ENCODE results near the gene CERS1.

The CERS1 gene

DNA sequence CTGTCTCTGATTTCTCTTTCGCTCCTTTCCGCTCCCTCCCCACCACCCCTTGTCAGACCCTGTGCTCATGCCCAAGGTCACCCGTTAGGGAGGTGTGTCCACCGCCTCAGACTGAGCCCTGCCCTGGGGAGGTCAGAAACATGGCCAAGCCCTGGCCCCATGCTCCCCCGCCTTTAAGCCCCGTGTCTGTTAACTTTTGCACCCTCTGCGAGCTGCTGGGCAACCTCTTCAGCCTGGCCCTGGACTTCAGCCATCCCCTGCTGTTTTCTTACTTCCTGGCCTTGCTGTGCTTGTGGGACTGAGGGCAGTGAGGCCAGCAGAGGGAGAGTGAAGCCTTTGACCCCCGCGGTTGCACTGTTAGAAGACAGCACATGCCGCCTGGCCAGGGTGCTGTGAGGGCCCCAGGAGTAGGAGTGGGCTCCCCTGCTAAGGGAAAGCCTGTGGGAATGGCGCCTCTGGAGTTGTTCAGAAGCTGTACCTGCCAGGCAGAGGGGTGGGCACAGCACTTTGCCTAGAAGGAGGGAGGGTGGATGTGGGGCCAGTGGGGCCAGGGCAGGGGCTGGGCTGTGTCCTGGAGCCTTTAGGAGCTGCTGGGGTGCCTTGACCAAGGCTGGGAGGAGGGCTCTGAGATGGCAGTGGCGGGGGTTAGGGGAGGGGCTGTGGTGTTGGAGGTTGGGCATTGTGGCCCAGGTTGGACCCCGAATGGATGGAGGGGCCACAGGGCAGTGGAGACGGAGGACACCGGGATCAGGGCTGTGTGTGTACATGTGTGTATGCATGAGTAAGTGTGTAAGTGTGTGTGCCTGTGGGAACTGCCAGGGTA lies 56.3 kb downstream of the CERS1 start:
- no peak for DNase-seq (ENCODE audit: low spot score)

DNA sequence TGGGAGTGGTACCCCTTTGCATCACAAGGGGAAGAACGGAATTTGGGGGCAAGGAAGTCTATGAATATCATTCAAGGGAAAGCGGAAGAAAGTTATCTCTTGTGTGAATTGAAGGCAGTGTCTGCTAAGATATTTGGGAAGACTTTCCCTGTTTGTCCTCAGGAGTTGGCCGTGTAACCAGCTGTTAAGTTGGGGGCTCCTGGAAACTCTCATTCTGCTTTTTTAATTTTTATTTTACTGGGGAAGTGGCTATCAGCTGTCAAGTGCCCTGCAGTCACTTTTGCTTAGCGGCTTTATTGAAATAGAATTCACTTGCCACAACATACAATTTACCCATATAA lies 61.3 kb downstream of the CERS1 start:
- no peak for DNase-seq (ENCODE audit: low spot score)

DNA sequence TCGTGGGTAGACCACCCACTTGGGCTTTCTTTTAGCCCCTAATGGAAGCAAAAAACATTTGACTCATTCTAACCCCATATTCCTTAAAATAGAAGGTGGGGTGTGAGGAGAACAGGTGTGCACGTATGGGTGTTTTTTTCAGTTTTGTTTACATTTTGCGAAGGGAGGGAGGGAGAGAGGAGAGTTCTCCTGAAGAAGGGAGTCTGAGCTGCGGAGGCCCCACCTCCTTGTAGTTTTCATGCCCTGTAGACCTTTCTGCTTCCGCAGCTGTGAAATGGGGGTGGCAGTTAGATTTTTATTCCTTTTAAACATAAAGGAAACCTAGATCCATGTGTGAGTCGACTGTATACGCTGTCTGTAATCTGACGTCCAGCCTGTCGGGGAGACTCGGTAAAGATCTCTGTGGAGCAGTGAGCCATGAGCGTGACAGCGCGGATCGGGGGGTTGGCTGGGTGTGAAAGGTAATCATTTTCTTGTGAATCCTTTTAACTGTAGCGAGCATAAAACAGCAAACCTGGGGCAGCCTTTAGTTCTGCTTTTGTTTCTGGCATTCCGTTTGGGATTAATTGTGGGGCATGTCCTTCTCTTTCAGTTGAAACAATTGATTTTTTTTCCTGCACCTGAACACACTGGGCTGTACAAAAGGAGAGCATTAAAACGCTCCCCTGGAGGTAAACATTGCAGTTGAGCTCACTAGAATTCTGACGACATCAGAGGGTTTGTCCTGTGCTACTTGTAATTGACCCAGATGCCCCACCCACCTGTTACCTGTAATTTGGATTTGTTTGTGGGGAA lies 61.9 kb downstream of the CERS1 start:
- no peak for DNase-seq (ENCODE audit: low spot score)

DNA sequence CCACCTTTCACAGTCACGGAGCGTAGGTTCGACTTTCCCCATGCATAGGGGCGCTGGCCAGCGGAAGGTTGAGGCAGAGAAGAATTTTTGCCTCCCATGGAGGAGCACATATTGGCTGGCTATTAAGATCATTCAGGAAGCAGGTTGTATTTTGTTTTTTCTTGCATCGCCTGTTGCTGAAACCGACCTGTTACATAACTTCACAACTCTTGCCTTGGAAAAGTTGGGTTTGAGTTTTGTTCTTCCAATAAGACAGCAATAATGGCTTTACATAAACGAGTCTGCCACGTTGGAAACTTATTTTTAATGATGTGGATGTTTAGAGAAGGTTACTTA lies 62.8 kb downstream of the CERS1 start:
- no peak for DNase-seq (ENCODE audit: low spot score)

DNA sequence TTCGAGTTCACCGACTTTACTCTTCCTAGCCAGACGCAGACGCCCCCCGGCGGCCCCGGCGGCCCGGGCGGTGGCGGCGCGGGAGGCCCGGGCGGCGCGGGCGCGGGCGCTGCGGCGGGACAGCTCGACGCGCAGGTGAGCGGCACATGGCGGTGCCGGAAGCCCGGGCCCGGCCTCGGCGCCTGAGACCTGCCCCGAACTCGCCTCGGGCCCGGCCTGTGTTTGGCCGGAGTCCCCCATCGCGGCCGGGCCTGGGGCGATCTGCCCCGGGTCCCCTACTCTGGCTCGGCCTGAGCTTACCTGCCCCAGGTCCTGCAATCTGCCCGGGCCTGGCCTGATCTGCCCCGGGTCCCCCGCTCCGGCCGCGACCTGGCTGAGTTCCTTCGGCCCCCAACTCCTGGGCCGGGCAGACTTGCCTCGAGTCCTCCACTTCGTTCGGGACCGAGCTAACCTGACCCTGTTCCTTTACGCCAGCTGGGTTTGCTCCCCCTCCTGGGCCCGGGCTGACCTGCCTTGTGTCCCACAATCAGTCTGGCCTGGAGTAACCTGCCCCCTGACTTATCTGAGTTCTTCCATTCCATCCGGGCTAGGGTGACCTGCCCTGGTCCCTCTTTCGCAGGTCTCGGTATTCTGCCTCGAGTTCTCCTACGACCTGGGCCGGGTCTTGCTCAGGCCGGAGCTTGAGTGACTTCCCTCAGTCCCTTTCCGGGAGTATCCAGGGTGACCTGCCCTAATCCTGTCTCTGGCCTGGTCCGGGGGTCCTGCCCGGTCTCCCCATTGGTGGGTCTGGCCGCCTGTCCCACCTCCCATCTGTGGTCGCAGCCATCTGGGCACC lies 63.4 kb downstream of the CERS1 start:
- no peak for DNase-seq (ENCODE audit: low spot score)

DNA sequence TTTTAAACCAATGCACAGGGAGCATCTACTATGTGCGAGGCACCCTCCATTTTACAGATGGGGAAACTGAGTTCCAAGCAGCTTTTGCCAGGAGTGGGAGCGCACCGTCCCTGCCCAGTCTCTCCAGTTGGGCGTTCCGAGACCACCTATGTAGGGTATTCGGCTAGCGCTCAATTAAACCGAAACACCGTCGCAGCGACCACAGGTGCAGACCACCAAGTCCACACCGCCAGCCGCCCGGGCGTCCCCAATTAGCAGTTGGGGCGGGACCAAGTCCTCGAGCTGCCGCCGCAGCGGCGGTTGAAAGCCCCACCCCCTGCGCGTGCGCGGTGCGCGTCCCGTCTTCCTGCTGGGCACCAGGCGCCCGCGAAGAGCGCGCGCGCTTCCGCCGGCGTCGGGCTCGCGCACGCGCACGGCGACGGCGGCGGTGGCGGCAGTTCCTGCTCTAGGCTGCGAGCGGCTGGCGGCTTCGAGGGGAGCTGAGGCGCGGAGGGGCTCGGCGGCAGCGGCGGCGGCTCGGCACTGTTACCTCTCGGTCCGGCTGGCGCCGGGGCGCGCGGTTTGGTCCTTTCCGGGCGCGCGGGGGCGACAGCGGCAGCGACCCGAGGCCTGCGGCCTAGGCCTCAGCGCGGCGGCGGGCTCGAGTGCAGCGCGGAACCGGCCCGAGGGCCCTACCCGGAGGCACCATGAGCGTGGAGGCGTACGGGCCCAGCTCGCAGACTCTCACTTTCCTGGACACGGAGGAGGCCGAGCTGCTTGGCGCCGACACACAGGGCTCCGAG lies 64.2 kb downstream of the CERS1 start, which contains the start of gene UPF1:
TSS of gene UPF1 (plus strand) at position 436 of the 782 bp plus-strand sequence. CDS start at position 687, 251 bp downstream.
- peak; percentile 96 for DNase-seq (ENCODE audit: low spot score)

DNA sequence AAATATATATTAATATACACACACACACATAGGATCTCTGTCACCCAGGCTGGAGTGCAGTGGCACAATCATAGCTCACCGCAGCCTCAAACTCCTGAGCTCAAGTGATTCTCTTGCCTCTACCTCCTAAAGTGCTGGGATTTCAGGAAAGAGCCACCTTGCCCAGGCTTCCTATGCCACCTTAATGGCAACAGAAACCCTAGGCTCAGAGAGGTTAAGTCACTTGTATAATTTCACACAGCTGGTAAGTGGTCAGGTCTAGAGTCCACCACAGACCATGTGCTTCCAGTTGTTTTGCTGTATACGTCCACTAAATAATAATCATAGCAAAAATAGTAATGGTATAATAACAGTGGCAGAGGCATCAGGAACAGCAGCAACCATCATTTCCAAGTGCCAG lies 65.5 kb downstream of the CERS1 start:
- no peak for DNase-seq (ENCODE audit: low spot score)

DNA sequence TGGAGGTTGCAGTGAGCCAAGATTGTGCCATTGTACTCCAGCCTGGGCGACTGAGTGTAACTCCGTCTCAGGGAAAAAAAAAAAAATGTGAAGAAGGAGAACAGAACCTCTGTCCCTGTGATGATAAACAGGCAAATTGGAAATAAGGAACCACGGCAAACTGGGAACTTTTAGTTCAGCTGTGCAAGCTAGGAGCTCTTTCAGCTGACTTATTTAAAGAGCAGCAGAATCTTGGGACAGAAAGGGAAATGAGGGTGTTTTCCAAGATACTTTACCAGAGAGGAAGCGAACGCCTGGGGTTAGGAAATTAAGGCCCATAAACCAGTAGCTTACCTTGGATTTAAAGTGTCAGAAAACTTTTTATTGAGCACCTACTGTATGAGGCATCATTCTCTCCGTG lies 67.2 kb downstream of the CERS1 start:
- no peak for DNase-seq (ENCODE audit: low spot score)
